HG02938 (cell line): ENCODE results near the gene AP5Z1.

Experiments used
- ATAC-seq: cut with Tn5 transposase; IDR thresholded peaks from one replicate; pipeline ENCODE4 v1.9.1; 2021; ENCODE audit warnings: mild to moderate bottlenecking, moderate library complexity; ENCODE audit not compliant: unreplicated experiment

AP5Z1 gene

GRCh38 chr7:4745971-4746919, 29.2 kb upstream of the AP5Z1 start:
- ATAC-seq = no peak

- no peak for ATAC-seq
These were observed 28.4 kb upstream of the AP5Z1 start for GRCh38 chr7:4747013-4747412.

GRCh38 chr7:4747746-4748145, 27.7 kb upstream of the AP5Z1 start:
- no peak for ATAC-seq

GRCh38 chr7:4748231-4748681, 27.2 kb upstream of the AP5Z1 start:
- no peak for ATAC-seq

GRCh38 chr7:4749363-4749762, 26.1 kb upstream of the AP5Z1 start:
- ATAC-seq = no peak

- ATAC-seq = no peak
These were observed 25.6 kb upstream of the AP5Z1 start for GRCh38 chr7:4749798-4750197.

- no peak for ATAC-seq
These were observed 23.9 kb upstream of the AP5Z1 start for GRCh38 chr7:4751398-4751947.

- peak; percentile 58 for ATAC-seq
These were observed 21.6 kb upstream of the AP5Z1 start for GRCh38 chr7:4753598-4754432.

- no peak for ATAC-seq
These were observed 20.9 kb upstream of the AP5Z1 start for GRCh38 chr7:4754433-4755010.

- ATAC-seq = no peak
These were observed 20.4 kb upstream of the AP5Z1 start for GRCh38 chr7:4755045-4755444.

- ATAC-seq = no peak
These were observed 17.3 kb upstream of the AP5Z1 start for GRCh38 chr7:4758111-4758510.

GRCh38 chr7:4758791-4759190, 16.6 kb upstream of the AP5Z1 start:
- no peak for ATAC-seq

- no peak for ATAC-seq
These were observed 16.2 kb upstream of the AP5Z1 start for GRCh38 chr7:4759211-4759610.

- ATAC-seq = no peak
These were observed 14.5 kb upstream of the AP5Z1 start for GRCh38 chr7:4760952-4761351.

- no peak for ATAC-seq
These were observed 13.0 kb upstream of the AP5Z1 start for GRCh38 chr7:4762121-4763055.

GRCh38 chr7:4763091-4763793, 12.2 kb upstream of the AP5Z1 start:
- no peak for ATAC-seq

GRCh38 chr7:4763794-4764185, 11.6 kb upstream of the AP5Z1 start:
- ATAC-seq = no peak

- no peak for ATAC-seq
These were observed 10.9 kb upstream of the AP5Z1 start for GRCh38 chr7:4764402-4765007.
